ENCODE results near the gene PHACTR1. TPM values are rescaled to one million over a fixed set of nuclear protein-coding genes. Genes with fewer than 3 reads are reported as not detected.

PHACTR1 gene
- total RNA-seq, 1 donor from 2014 or later = 72.8 TPM

GRCh38 chr6:13098006-13098405, 381.4 kb downstream of the PHACTR1 start:
- Histone ChIP-seq H3K4me3 (no peak overlapping the region), H3K4me1 (no peaks in the 10 kb centered on the region), H3K27me3 (no peaks in the 10 kb centered on the region), H3K36me3 (no peaks in the 10 kb centered on the region), H3K27ac (no peak overlapping the region), H3K9me3 (no peaks in the 10 kb centered on the region)
- TF ChIP-seq CTCF (IDR thresholded peaks at IDR 0.05) = no peak
- ATAC-seq (peak; percentile 55), DNase-seq (no peak)
- intact Hi-C loops (cut with DNase I) = no loop called here

- H3K27ac ChIP-seq = no peak overlapping the region
- H3K4me3 ChIP-seq = no peak overlapping the region
- DNase-seq (no peak), ATAC-seq (peak; percentile 31)
- no peaks in the 10 kb centered on the region for H3K4me1 ChIP-seq
- H3K27me3 ChIP-seq = no peaks in the 10 kb centered on the region
- no peaks in the 10 kb centered on the region for H3K36me3 ChIP-seq
- no peak for TF ChIP-seq CTCF (IDR thresholded peaks at IDR 0.05)
- H3K9me3 ChIP-seq = no peaks in the 10 kb centered on the region
- intact Hi-C loops (cut with DNase I) = no loop called here
These were observed 382.4 kb downstream of the PHACTR1 start for GRCh38 chr6:13098793-13099570.

- Histone ChIP-seq H3K4me1 (no peaks in the 10 kb centered on the region), H3K27ac (no peak overlapping the region)
These were observed 383.2 kb downstream of the PHACTR1 start for GRCh38 chr6:13099771-13100170.

GRCh38 chr6:13101409-13101808, 384.8 kb downstream of the PHACTR1 start:
- no peak for TF ChIP-seq CTCF (IDR thresholded peaks at IDR 0.05)
- DNase-seq (no peak), ATAC-seq (peak; percentile 56)
- no peak overlapping the region for H3K4me3 ChIP-seq
- intact Hi-C loops (cut with DNase I) = no loop called here
- H3K9me3 ChIP-seq = no peaks in the 10 kb centered on the region
- H3K27me3 ChIP-seq = no peaks in the 10 kb centered on the region
- H3K4me1 ChIP-seq = no peaks in the 10 kb centered on the region
- no peaks in the 10 kb centered on the region for H3K36me3 ChIP-seq
- H3K27ac ChIP-seq = no peak overlapping the region

More at GRCh38 chr6:13099771-13100170, 383.2 kb downstream of the PHACTR1 start:
- TF ChIP-seq CTCF (IDR thresholded peaks at IDR 0.05) = peak; percentile 20
- no peaks in the 10 kb centered on the region for H3K36me3 ChIP-seq
- no peak for ATAC-seq
- H3K27me3 ChIP-seq = no peaks in the 10 kb centered on the region
- H3K9me3 ChIP-seq = no peaks in the 10 kb centered on the region
- H3K4me3 ChIP-seq = no peak overlapping the region
- intact Hi-C loops (cut with DNase I) = no loop called here
- no peak for DNase-seq

- ATAC-seq = no peak
- intact Hi-C loops (cut with DNase I) = no loop called here
- no peak overlapping the region for H3K4me3 ChIP-seq
- no peak for DNase-seq
- no peaks in the 10 kb centered on the region for H3K36me3 ChIP-seq
- no peak overlapping the region for H3K27ac ChIP-seq
- no peaks in the 10 kb centered on the region for H3K9me3 ChIP-seq
- no peaks in the 10 kb centered on the region for H3K27me3 ChIP-seq
- no peak for TF ChIP-seq CTCF (IDR thresholded peaks at IDR 0.05)
- no peaks in the 10 kb centered on the region for H3K4me1 ChIP-seq
These were observed 385.4 kb downstream of the PHACTR1 start for GRCh38 chr6:13101985-13102384.

Data from upper lobe of right lung (tissue), 1 donor.